Keratinocyte (primary cell): ENCODE results near the gene ITPR1. TPM values are rescaled to one million over a fixed set of nuclear protein-coding genes. Genes with fewer than 3 reads are reported as not detected.
A peak's percentile ranks its signal among the peaks of the same experiment; 100 is the strongest.

Experiments
- DNase-seq: peaks from one replicate; pipeline ENCODE4 v3.0.0-alpha.2; 2011; ENCODE audit warnings: low read depth, missing footprints, low spot score
- FAIRE-seq: peaks from 2 replicates; lab custom pipeline; 2011; peaks lifted over from hg19 to GRCh38; lab: Jason Lieb, UNC
- H2AFZ ChIP-seq: 2 replicates; pipeline ENCODE4 v1.6.0; 2012; ENCODE audit warnings: low read length, control low read depth, inconsistent platforms; ENCODE audit not compliant: control insufficient read depth
- H3K27ac ChIP-seq: 2 replicates; pipeline ENCODE4 v1.5.1; 2011; ENCODE audit warnings: low read length; ENCODE audit not compliant: control insufficient read depth, insufficient read depth
- H3K27me3 ChIP-seq: 3 replicates; pipeline ENCODE4 v1.6.0; 2011; ENCODE audit warnings: low read length; ENCODE audit not compliant: control insufficient read depth, insufficient read depth; ENCODE audit errors: extremely low read depth
- H3K36me3 ChIP-seq, 2 experiments: 2 replicates in 1 of 2; 3 replicates in 1 of 2; pipeline ENCODE4 v1.5.1; 2011; ENCODE audit warnings: low read length in 2 of 2, mild to moderate bottlenecking in 1 of 2; ENCODE audit not compliant: control insufficient read depth in 2 of 2, insufficient read depth in 2 of 2; ENCODE audit errors: extremely low read depth in 1 of 2
- H3K4me1 ChIP-seq: 3 replicates; pipeline ENCODE4 v1.5.1; 2011; ENCODE audit warnings: low read length; ENCODE audit not compliant: control insufficient read depth, insufficient read depth; ENCODE audit errors: extremely low read depth
- H3K4me2 ChIP-seq: 3 replicates; pipeline ENCODE4 v1.6.0; 2011; ENCODE audit warnings: low read depth, low read length; ENCODE audit not compliant: control insufficient read depth, insufficient read depth; ENCODE audit errors: extremely low read depth
- H3K4me3 ChIP-seq, 3 experiments: fragments of 200-600 bp in 1 of 3; sonication (generic) in 1 of 3; 2 replicates in 2 of 3; 3 replicates in 1 of 3; pipeline ENCODE4 v1.5.1; 2011 to 2016; ENCODE audit warnings: low read length in 3 of 3, mild to moderate bottlenecking in 3 of 3, control low read depth in 2 of 3, inconsistent platforms in 1 of 3, low read depth in 1 of 3, mixed read lengths in 1 of 3, mixed run types in 1 of 3, moderate library complexity in 1 of 3; ENCODE audit not compliant: control insufficient read depth in 2 of 3, insufficient read depth in 2 of 3; ENCODE audit errors: extremely low read depth in 1 of 3
- H3K79me2 ChIP-seq: 2 replicates; pipeline ENCODE4 v1.6.0; 2012; ENCODE audit warnings: low read length; ENCODE audit not compliant: control insufficient read depth, insufficient read depth
- H3K9ac ChIP-seq: 3 replicates; pipeline ENCODE4 v1.6.0; 2011; ENCODE audit warnings: low read length; ENCODE audit not compliant: control insufficient read depth, insufficient read depth; ENCODE audit errors: extremely low read depth
- H3K9me1 ChIP-seq: 3 replicates; pipeline ENCODE4 v1.6.0; 2011; ENCODE audit warnings: low read length; ENCODE audit not compliant: control insufficient read depth, insufficient read depth; ENCODE audit errors: extremely low read depth
- H3K9me3 ChIP-seq: 2 replicates; pipeline ENCODE4 v1.5.1; 2012; ENCODE audit warnings: low read depth, low read length; ENCODE audit not compliant: control insufficient read depth
- H4K20me1 ChIP-seq: 3 replicates; pipeline ENCODE4 v1.6.0; 2011; ENCODE audit warnings: low read length; ENCODE audit not compliant: control insufficient read depth, insufficient read depth; ENCODE audit errors: extremely low read depth
- EZH2 ChIP-seq: IDR thresholded peaks from one replicate; pipeline ENCODE4 v1.6.1; 2012; ENCODE audit warnings: inconsistent platforms, mild to moderate bottlenecking, low read length, moderate library complexity
- dilution Hi-C: fragments of 300-500 bp; cut with MboI; formaldehyde crosslinking; loops from one replicate; pipeline ENCODE4 v1.7.0; 2020; ENCODE audit warnings: low sequenced_read_pairs; ENCODE audit not compliant: extremely low pct_ligation_motif_present
- polyA plus RNA-seq, 5 experiments: library from polyadenylated mRNA; depleted of rRNA in 3 of 5; stranded (reverse) in 3 of 5; stranded (forward) in 1 of 5; unstranded in 1 of 5; fragments of >200 nt; gene quantifications; 1 replicate in 1 of 5; 2 replicates in 3 of 5; 3 replicates in 1 of 5; pipeline versions ENCODE4 v1.2.1 to v1.2.3, GENCODE V29; 2011 to 2012; ENCODE audit warnings: missing spikeins in 2 of 5, low read depth in 1 of 5, low replicate concordance in 1 of 5
- TF ChIP-seq, protein P1 (sequence below), 3 experiments: IDR thresholded peaks in 1 of 3; conservative IDR thresholded peaks in 1 of 3; optimal IDR thresholded peaks in 1 of 3; 2 replicates in 2 of 3; 3 replicates in 1 of 3; pipeline versions ENCODE3 to v1.5.1; 2011; ENCODE audit warnings: low read length in 3 of 3, mild to moderate bottlenecking in 3 of 3, moderate library complexity in 2 of 3, control low read depth in 1 of 3, inconsistent platforms in 1 of 3; ENCODE audit not compliant: insufficient read depth in 2 of 3; ENCODE audit errors: extremely low read depth in 1 of 3

Gene ITPR1
- polyA plus RNA-seq, 1 donor (not counting 4 experiments of a cell fraction or from before 2014, with no cell fraction given) = 3.5 TPM

DNA sequence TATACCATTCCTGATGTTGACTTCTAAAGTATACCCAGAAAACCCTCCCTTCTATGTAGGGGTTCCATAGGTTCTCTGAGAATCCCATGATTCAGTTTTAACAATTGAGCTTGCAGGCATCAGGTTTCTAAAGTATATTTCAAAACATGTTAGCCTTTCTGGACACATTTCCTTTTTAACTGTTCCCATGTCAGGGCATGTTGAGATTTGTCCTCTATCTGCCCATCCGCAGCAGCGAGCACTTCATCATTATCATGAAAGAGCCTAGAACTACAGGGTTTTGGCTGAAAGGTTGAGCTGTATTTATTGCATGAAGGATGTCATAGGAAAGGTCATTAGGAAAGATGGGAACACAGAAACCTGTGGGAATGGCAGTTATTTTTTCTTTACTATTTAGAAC, 285.0 kb downstream of the ITPR1 start:
- Histone ChIP-seq H4K20me1 (no peaks in the 10 kb centered on the region), H3K9ac (no peak overlapping the region), H3K9me3 (no peaks in the 10 kb centered on the region), H3K79me2 (no peaks in the 10 kb centered on the region), H3K4me1 (peaks cover 27% of the 10 kb centered on the region), H3K27ac (peak overlapping the region; percentile 68), H3K27me3 (no peaks in the 10 kb centered on the region), H3K9me1 (no peaks in the 10 kb centered on the region), H3K4me3 (no peak overlapping the region), H3K4me2 (peak overlapping the region; percentile 2), H2AFZ (no peak overlapping the region), H3K36me3 (no peaks in the 10 kb centered on the region)
- dilution Hi-C loops = no loop called here
- peak; percentile 80 for FAIRE-seq
- DNase-seq = no peak
- TF ChIP-seq, protein P1, sequence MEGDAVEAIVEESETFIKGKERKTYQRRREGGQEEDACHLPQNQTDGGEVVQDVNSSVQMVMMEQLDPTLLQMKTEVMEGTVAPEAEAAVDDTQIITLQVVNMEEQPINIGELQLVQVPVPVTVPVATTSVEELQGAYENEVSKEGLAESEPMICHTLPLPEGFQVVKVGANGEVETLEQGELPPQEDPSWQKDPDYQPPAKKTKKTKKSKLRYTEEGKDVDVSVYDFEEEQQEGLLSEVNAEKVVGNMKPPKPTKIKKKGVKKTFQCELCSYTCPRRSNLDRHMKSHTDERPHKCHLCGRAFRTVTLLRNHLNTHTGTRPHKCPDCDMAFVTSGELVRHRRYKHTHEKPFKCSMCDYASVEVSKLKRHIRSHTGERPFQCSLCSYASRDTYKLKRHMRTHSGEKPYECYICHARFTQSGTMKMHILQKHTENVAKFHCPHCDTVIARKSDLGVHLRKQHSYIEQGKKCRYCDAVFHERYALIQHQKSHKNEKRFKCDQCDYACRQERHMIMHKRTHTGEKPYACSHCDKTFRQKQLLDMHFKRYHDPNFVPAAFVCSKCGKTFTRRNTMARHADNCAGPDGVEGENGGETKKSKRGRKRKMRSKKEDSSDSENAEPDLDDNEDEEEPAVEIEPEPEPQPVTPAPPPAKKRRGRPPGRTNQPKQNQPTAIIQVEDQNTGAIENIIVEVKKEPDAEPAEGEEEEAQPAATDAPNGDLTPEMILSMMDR (optimal IDR thresholded peaks at IDR 0.05 in 1 of 3, IDR thresholded peaks at IDR 0.05 in 1 of 3, conservative IDR thresholded peaks at IDR 0.05 in 1 of 3; ENCODE audit: extremely low read depth in 1 of 3, insufficient read depth in 2 of 3, low read length in 3 of 3) = no peak
- no peak for TF ChIP-seq EZH2

DNA sequence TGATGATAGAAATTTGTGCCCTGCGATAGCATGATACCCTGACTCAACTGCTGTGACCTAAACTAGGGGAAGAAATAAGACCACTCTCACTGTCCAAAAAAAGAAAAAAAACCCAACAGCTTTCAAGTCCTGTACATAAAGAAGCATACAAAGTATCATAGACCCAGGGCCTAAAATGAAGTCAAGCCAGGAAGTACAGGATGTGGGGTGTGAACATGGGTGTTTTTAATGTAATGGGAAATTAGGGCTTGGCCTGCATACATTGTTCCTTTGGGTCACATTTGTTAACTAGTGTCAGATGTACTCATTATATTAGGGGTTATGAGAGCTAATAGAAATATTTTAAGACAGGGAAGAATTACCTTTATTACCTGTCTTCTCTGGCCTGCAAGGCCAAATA, 285.6 kb downstream of the ITPR1 start:
- no peak overlapping the region for H3K27ac ChIP-seq
- TF ChIP-seq EZH2 = no peak
- TF ChIP-seq, protein P1 (optimal IDR thresholded peaks at IDR 0.05 in 1 of 3, IDR thresholded peaks at IDR 0.05 in 1 of 3, conservative IDR thresholded peaks at IDR 0.05 in 1 of 3; ENCODE audit: extremely low read depth in 1 of 3, insufficient read depth in 2 of 3, low read length in 3 of 3) = no peak
- H3K4me2 ChIP-seq = no peak overlapping the region
- H3K9me1 ChIP-seq = no peaks in the 10 kb centered on the region
- no peaks in the 10 kb centered on the region for H3K36me3 ChIP-seq
- H4K20me1 ChIP-seq = no peaks in the 10 kb centered on the region
- no peaks in the 10 kb centered on the region for H3K9me3 ChIP-seq
- H3K9ac ChIP-seq = no peak overlapping the region
- dilution Hi-C loops = no loop called here
- H3K27me3 ChIP-seq = no peaks in the 10 kb centered on the region
- H3K4me3 ChIP-seq = no peak overlapping the region
- H3K4me1 ChIP-seq = peaks cover 27% of the 10 kb centered on the region
- H2AFZ ChIP-seq = no peak overlapping the region
- no peaks in the 10 kb centered on the region for H3K79me2 ChIP-seq
- DNase-seq = no peak
- no peak for FAIRE-seq
